HG03139 (cell line): ENCODE data around the gene TFDP1.

Experiments
- ATAC-seq: cut with Tn5 transposase; IDR thresholded peaks from one replicate; pipeline ENCODE4 v1.9.1; 2021; ENCODE audit not compliant: unreplicated experiment

The TFDP1 gene

GRCh38 chr13:113647351-113648215 lies 63.0 kb downstream of the TFDP1 start:
- no peak for ATAC-seq

GRCh38 chr13:113648216-113648610 lies 63.7 kb downstream of the TFDP1 start:
- ATAC-seq: no peak

GRCh38 chr13:113649212-113649611 lies 64.7 kb downstream of the TFDP1 start:
- ATAC-seq: no peak

- ATAC-seq: no peak
These were observed 65.7 kb downstream of the TFDP1 start for GRCh38 chr13:113650275-113650674.

GRCh38 chr13:113650731-113651148 lies 66.2 kb downstream of the TFDP1 start:
- no peak for ATAC-seq

- no peak for ATAC-seq
These were observed 67.2 kb downstream of the TFDP1 start for GRCh38 chr13:113651511-113652403.

GRCh38 chr13:113652404-113653263 lies 68.1 kb downstream of the TFDP1 start:
- no peak for ATAC-seq

- no peak for ATAC-seq
These were observed 69.0 kb downstream of the TFDP1 start for GRCh38 chr13:113653264-113654174.

GRCh38 chr13:113654175-113654560 lies 69.6 kb downstream of the TFDP1 start:
- no peak for ATAC-seq

GRCh38 chr13:113654591-113655345 lies 70.2 kb downstream of the TFDP1 start:
- ATAC-seq: no peak

GRCh38 chr13:113655346-113656002 lies 70.9 kb downstream of the TFDP1 start:
- no peak for ATAC-seq

- no peak for ATAC-seq
These were observed 71.5 kb downstream of the TFDP1 start for GRCh38 chr13:113656003-113656588.

GRCh38 chr13:113656831-113657671 lies 72.5 kb downstream of the TFDP1 start:
- ATAC-seq: no peak

GRCh38 chr13:113657851-113658741 lies 73.5 kb downstream of the TFDP1 start, which contains the start of gene ATP4B:
Gene ATP4B (minus strand): TSS chr13:113658198. CDS start chr13:113658144, 54 bp downstream.
- ATAC-seq: no peak

- no peak for ATAC-seq
These were observed 74.3 kb downstream of the TFDP1 start for GRCh38 chr13:113658836-113659235.

- no peak for ATAC-seq
These were observed 74.8 kb downstream of the TFDP1 start for GRCh38 chr13:113659337-113659736.
